GM19468 (cell line): ENCODE data around the gene BRINP2.
A peak's percentile ranks its signal among the peaks of the same experiment; 100 is the strongest.

Source experiments
- ATAC-seq: cut with Tn5 transposase; IDR thresholded peaks from one replicate; pipeline ENCODE4 v1.9.1; 2021; ENCODE audit warnings: mild to moderate bottlenecking, moderate library complexity, moderate number of reproducible peaks; ENCODE audit not compliant: unreplicated experiment; ENCODE audit errors: extremely low read depth

BRINP2 gene

GRCh38 chr1:177163844-177164379 lies 6.8 kb upstream of the BRINP2 start:
- ATAC-seq: no peak

GRCh38 chr1:177164380-177165068 lies 6.2 kb upstream of the BRINP2 start, which contains the start of gene ASTN1:
Gene ASTN1 (minus strand): TSS chr1:177164712. CDS start chr1:177164676, 36 bp downstream.
- no peak for ATAC-seq

- no peak for ATAC-seq
Measured at GRCh38 chr1:177165069-177165439, 5.7 kb upstream of the BRINP2 start.

- ATAC-seq: no peak
Measured at GRCh38 chr1:177171536-177172123, 872 bp downstream of the BRINP2 start.

- no peak for ATAC-seq
Measured at GRCh38 chr1:177172272-177172671, 1.5 kb downstream of the BRINP2 start.

- ATAC-seq: no peak
Measured at GRCh38 chr1:177172866-177173265, 2.1 kb downstream of the BRINP2 start.

GRCh38 chr1:177173976-177174375 lies 3.2 kb downstream of the BRINP2 start:
- no peak for ATAC-seq

- ATAC-seq: no peak
Measured at GRCh38 chr1:177174921-177175634, 4.3 kb downstream of the BRINP2 start.

- ATAC-seq: no peak
Measured at GRCh38 chr1:177181280-177181630, 10.5 kb downstream of the BRINP2 start.

GRCh38 chr1:177181631-177182291 lies 11.0 kb downstream of the BRINP2 start:
- ATAC-seq: peak; percentile 89

GRCh38 chr1:177183836-177184235 lies 13.1 kb downstream of the BRINP2 start:
- ATAC-seq: no peak

GRCh38 chr1:177185209-177185608 lies 14.5 kb downstream of the BRINP2 start:
- no peak for ATAC-seq

GRCh38 chr1:177186639-177187038 lies 15.9 kb downstream of the BRINP2 start:
- no peak for ATAC-seq

- ATAC-seq: no peak
Measured at GRCh38 chr1:177190308-177190970, 19.7 kb downstream of the BRINP2 start.

GRCh38 chr1:177198243-177198642 lies 27.5 kb downstream of the BRINP2 start:
- ATAC-seq: no peak

GRCh38 chr1:177200290-177200689 lies 29.5 kb downstream of the BRINP2 start:
- ATAC-seq: no peak

GRCh38 chr1:177206831-177207355 lies 36.1 kb downstream of the BRINP2 start:
- no peak for ATAC-seq

GRCh38 chr1:177208920-177209319 lies 38.2 kb downstream of the BRINP2 start:
- ATAC-seq: no peak

GRCh38 chr1:177209357-177209756 lies 38.6 kb downstream of the BRINP2 start:
- no peak for ATAC-seq

GRCh38 chr1:177210071-177210470 lies 39.3 kb downstream of the BRINP2 start:
- ATAC-seq: no peak
